ENCODE data around the gene SERPINE3.

- no peak for TF ChIP-seq EP300 (IDR thresholded peaks at IDR 0.05)
- no peak for TF ChIP-seq CTCF (IDR thresholded peaks at IDR 0.05)
Measured at GRCh38 chr13:51333421-51333820, 6.1 kb upstream of the SERPINE3 start.
